GM21526 (cell line): Measurements from ENCODE around the gene KCTD5.

Experiments used
- ATAC-seq: cut with Tn5 transposase; IDR thresholded peaks from one replicate; pipeline ENCODE4 v1.9.1; 2021; ENCODE audit warnings: moderate library complexity; ENCODE audit not compliant: unreplicated experiment, low FRiP score

KCTD5 gene

GRCh38 chr16:2748757-2749455 is 66.6 kb downstream of the KCTD5 start:
- ATAC-seq: no peak

GRCh38 chr16:2749476-2749875 is 67.2 kb downstream of the KCTD5 start:
- no peak for ATAC-seq

- no peak for ATAC-seq
These were observed 67.6 kb downstream of the KCTD5 start for GRCh38 chr16:2749936-2750335.

DNA sequence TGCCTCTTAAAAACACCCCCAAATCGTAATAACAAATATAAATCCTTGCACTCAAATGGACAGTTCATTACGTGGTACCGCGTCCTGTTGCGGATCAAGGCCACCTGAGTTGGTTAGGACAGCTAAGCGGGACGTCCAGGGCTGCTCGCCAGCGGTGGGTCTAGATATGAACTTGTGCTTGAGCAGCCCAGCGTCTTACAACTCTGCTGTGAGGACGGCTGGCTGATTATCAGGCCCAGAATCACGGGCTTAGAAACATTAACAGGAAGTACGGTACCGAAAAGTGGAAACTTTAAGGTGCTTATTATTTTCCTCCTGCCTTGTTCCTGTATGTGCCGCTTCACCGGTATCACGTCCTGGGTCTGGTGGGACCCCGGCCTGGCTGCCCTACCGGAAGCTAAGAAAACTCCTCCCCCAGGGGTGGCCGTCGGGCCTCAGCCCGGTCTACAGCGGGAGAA is 69.3 kb downstream of the KCTD5 start:
- peak; percentile 27 for ATAC-seq

DNA sequence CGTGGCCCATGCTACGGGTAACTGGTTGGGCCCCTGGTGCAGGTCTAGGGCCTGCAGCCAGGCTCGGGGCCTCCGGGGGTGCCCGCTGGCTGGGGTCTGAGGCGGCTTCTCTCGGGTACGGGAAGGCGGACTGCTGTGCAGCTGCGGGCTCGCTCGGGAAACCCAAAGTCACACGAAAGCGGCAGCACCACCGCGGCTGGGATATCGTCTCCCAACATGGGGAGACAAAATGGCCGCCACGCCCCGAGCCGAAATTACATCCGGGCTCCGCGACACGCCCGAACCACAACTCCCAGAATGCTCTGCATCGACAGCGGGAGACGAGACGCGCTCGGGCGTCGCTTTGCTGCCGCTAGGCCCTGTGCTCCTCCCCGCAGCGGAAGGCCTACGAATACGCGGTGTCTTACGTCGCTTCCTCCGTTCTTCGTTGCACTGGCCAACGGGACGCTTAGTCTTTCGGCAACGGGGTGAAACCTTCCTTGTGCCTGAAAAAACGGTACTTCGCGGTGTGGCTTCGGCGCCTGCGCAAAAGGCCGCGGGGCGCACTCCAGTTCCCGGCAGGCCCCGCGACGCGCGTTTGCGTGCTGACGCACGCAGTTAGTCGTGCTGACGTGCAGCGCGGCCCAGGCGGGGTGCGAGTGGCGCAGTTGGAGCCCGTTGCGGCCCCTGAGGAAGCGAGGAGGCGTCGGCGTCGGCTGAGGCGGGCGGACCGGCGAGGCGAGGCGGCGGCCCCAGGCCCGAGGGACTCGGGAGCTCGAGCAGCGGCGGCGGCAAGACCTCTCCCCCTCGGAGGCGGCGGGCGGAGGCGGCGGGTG is 69.9 kb downstream of the KCTD5 start, which contains the start of gene SRRM2:
SRRM2 (plus strand) TSS at position 604 of the 815 bp plus-strand sequence. CDS start 3,727 bp downstream, outside the sequence.
- peak; percentile 72 for ATAC-seq

GRCh38 chr16:2752850-2753732 is 70.8 kb downstream of the KCTD5 start:
- ATAC-seq: peak; percentile 31

GRCh38 chr16:2753733-2754020 is 71.4 kb downstream of the KCTD5 start:
- no peak for ATAC-seq

DNA sequence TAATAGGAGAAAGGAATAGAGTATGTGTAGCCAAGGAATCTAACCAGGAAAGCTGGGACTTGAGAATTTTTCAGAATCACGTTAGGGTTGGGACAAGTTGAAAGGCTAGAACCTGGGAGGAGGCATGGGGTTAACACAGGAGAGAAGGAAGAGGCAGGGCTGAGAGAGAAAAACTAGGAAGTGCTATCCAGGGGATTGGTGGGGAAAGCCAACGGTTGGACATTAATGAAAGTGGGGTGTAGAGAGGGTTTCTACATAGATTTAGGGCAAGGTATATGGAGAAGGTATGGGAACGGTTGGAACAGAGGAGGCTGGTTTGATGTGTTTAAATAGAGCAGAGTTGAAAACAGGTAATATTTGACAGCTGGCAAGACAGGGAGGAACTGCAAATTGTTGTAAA is 72.8 kb downstream of the KCTD5 start:
- ATAC-seq: no peak

DNA sequence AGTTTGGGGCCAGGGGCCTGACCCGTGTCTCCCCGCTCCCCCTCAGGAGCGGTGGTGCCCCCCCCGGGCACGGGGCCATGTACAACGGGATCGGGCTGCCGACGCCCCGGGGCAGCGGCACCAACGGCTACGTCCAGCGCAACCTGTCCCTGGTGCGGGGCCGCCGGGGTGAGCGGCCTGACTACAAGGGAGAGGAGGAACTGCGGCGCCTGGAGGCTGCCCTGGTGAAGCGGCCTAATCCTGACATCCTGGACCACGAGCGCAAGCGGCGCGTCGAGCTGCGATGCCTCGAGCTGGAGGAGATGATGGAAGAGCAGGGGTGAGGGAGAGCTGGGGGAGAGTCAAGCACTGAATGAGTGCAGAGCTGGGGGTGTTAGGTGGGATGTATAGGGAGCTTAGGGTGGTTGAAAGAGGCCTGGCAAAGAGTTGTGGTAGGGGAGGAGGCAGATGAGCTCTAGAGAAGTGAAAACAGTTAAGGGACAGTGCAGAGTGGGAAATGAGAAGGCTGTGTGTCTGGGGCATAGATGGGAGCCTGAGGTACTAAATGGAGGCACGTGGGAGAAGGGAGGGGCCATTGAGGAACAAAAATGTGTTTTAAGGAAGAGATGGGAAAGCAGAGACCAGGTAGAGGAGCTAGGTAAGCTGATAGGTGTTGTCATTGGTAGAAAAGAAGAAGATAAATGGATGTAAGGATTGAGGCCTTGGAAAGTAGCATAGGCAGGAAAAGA is 74.1 kb downstream of the KCTD5 start:
- no peak for ATAC-seq

- no peak for ATAC-seq
These were observed 75.0 kb downstream of the KCTD5 start for GRCh38 chr16:2757344-2757743.
